Gastrocnemius medialis (tissue), 4 donors: ENCODE data around the gene NKX3-2.

Experiments used
- POLR2A ChIP-seq, 2 donors: fragments of 450-650 bp; IDR thresholded peaks; one replicate each; pipeline ENCODE4 v1.6.1; 2017; ENCODE audit warnings: antibody characterized with exemption in 2 of 2, mild to moderate bottlenecking in 2 of 2, moderate library complexity in 2 of 2
- TF ChIP-seq, protein P1 (sequence below), 5 experiments: fragments of 450-650 bp in 3 of 5; fragments of 200-600 bp in 2 of 5; sonication (generic) in 2 of 5; IDR thresholded peaks in 4 of 5; conservative IDR thresholded peaks in 1 of 5; 1 replicate in 4 of 5; 2 replicates in 1 of 5; pipeline ENCODE4 v1.5.1; 2016 to 2019; ENCODE audit warnings: antibody characterized with exemption in 5 of 5, mild to moderate bottlenecking in 3 of 5, moderate library complexity in 3 of 5

DNA sequence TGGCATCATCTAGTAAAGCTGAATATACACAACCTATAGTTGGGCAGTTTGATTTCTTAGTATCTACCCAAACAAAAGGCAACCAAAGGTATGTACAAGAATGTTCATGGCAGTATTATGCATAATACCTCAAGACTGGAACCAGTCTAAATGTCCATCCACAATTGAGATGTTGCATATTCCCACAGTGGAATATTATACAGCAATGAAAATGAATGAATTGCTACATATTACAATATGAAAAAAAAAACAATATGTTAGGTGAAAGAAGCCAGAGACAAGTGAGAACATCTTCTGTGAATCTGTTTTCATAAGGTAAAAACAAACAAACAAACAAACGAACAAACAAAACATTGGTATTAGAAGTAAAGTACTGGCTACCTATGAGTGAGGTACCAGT is 48.6 kb downstream of the NKX3-2 start:
- TF ChIP-seq, protein P1, sequence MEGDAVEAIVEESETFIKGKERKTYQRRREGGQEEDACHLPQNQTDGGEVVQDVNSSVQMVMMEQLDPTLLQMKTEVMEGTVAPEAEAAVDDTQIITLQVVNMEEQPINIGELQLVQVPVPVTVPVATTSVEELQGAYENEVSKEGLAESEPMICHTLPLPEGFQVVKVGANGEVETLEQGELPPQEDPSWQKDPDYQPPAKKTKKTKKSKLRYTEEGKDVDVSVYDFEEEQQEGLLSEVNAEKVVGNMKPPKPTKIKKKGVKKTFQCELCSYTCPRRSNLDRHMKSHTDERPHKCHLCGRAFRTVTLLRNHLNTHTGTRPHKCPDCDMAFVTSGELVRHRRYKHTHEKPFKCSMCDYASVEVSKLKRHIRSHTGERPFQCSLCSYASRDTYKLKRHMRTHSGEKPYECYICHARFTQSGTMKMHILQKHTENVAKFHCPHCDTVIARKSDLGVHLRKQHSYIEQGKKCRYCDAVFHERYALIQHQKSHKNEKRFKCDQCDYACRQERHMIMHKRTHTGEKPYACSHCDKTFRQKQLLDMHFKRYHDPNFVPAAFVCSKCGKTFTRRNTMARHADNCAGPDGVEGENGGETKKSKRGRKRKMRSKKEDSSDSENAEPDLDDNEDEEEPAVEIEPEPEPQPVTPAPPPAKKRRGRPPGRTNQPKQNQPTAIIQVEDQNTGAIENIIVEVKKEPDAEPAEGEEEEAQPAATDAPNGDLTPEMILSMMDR (IDR thresholded peaks at IDR 0.05 in 4 of 5, conservative IDR thresholded peaks at IDR 0.05 in 1 of 5), result no peak
- no peak for TF ChIP-seq POLR2A (IDR thresholded peaks at IDR 0.05)
